Calu3 (cell line): ENCODE results near the gene KLHL24. TPM values are rescaled to one million over a fixed set of nuclear protein-coding genes. Genes with fewer than 3 reads are reported as not detected.

Experiments used
- BruUV-seq: library from RNA; stranded (reverse); fragments of 400-500 nt; replicated peaks from 2 replicates; lab custom pipeline; 2021; lab: Mats Ljungman, UMichigan
- CTCF ChIA-PET: fragments of 300-600 bp; sonication (Branson Sonifier 250); formaldehyde crosslinking; loops from one replicate; lab custom pipeline; 2022; ENCODE audit warnings: antibody characterized with exemption; lab: Charles Lee
- DNase-seq: peaks from one replicate; pipeline ENCODE4 v3.0.0; 2022
- H3K27ac Mint-ChIP-seq: one replicate; pipeline ENCODE4 v1.8.0; 2022; ENCODE audit warnings: mixed read lengths; ENCODE audit not compliant: unreplicated experiment
- H3K27me3 Mint-ChIP-seq: one replicate; pipeline ENCODE4 v1.8.0; 2022; ENCODE audit warnings: mixed read lengths; ENCODE audit not compliant: unreplicated experiment
- H3K36me3 Mint-ChIP-seq: one replicate; pipeline ENCODE4 v1.8.0; 2022; ENCODE audit warnings: mild to moderate bottlenecking, moderate library complexity, mixed read lengths; ENCODE audit not compliant: insufficient read depth, unreplicated experiment
- H3K4me1 Mint-ChIP-seq: one replicate; pipeline ENCODE4 v1.8.0; 2022; ENCODE audit warnings: mild to moderate bottlenecking, low read depth, mixed read lengths; ENCODE audit not compliant: unreplicated experiment
- H3K4me3 Mint-ChIP-seq: one replicate; pipeline ENCODE4 v1.8.0; 2022; ENCODE audit warnings: mild to moderate bottlenecking, low read depth, moderate library complexity, mixed read lengths; ENCODE audit not compliant: unreplicated experiment
- H3K9me3 Mint-ChIP-seq: one replicate; pipeline ENCODE4 v1.8.0; 2022; ENCODE audit warnings: low read depth, mixed read lengths; ENCODE audit not compliant: unreplicated experiment
- intact Hi-C: fragments of 100-400 bp; cut with micrococcal nuclease; formaldehyde crosslinking; loops from one replicate; pipeline ENCODE4 v1.10.0; 2022; ENCODE audit not compliant: unreplicated experiment
- total RNA-seq: library from RNA; stranded (reverse); gene quantifications from 2 replicates; pipeline ENCODE4 v1.2.3, GENCODE V29; 2022
- TF ChIP-seq, protein P1 (sequence below): fragments of 200-600 bp; IDR thresholded peaks from one replicate; pipeline ENCODE4 v1.8.0; 2022; ENCODE audit warnings: antibody characterized with exemption; ENCODE audit not compliant: unreplicated experiment

The KLHL24 gene
- total RNA-seq, 1 experiment from 2014 or later, result 42.7 TPM

DNA sequence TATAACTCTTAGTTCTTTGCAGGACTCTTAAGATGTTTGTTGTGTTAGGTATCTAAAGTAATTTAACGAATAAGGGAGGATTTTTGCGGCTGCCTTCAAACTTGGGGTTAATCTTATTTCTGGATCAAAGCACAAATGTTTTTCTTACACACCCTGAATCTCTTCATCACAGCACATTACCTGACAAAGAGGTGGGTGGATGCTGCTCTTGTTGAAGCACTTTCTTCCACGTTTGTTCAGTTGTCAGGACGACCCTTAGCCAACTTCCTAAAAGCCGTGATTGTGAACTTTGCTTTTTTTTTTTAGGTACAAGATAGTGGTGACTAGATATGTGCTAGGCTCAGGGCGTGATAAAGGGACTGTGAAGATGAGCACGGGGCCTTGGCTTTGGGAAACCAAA lies 98.1 kb downstream of the KLHL24 start:
- Mint-ChIP-seq H3K4me3 (no peak overlapping the region), H3K27me3 (no peaks in the 10 kb centered on the region), H3K27ac (no peak overlapping the region), H3K36me3 (peaks cover 38% of the 10 kb centered on the region), H3K9me3 (no peaks in the 10 kb centered on the region), H3K4me1 (no peaks in the 10 kb centered on the region)
- no peak for DNase-seq
- CTCF ChIA-PET, result no interaction called here
- TF ChIP-seq, protein P1, sequence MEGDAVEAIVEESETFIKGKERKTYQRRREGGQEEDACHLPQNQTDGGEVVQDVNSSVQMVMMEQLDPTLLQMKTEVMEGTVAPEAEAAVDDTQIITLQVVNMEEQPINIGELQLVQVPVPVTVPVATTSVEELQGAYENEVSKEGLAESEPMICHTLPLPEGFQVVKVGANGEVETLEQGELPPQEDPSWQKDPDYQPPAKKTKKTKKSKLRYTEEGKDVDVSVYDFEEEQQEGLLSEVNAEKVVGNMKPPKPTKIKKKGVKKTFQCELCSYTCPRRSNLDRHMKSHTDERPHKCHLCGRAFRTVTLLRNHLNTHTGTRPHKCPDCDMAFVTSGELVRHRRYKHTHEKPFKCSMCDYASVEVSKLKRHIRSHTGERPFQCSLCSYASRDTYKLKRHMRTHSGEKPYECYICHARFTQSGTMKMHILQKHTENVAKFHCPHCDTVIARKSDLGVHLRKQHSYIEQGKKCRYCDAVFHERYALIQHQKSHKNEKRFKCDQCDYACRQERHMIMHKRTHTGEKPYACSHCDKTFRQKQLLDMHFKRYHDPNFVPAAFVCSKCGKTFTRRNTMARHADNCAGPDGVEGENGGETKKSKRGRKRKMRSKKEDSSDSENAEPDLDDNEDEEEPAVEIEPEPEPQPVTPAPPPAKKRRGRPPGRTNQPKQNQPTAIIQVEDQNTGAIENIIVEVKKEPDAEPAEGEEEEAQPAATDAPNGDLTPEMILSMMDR, result no peak
- intact Hi-C loops, result no loop called here
- BruUV-seq, result no TSS peak

Other genes with a start within 250 kb of the KLHL24 start
- gene MCF2L2, start 207.0 kb upstream of the KLHL24 start, total RNA-seq, result 0.27 and 0.35 TPM in 2 replicates
- not detected in 2 replicates for gene KLHL6, start 79.9 kb upstream of the KLHL24 start, total RNA-seq
- gene YEATS2, start 62.2 kb downstream of the KLHL24 start, total RNA-seq, result 54.6 and 57.4 TPM in 2 replicates
- 5.4 and 6.5 TPM in 2 replicates for gene MAP6D1, start 190.0 kb downstream of the KLHL24 start, total RNA-seq
- gene PARL, start 249.3 kb downstream of the KLHL24 start, total RNA-seq, result 80.4 and 84.3 TPM in 2 replicates